ENCODE data around the gene ENTR1.
"Not testable (repeated sequence)": the region's sequence is repeated elsewhere in the genome, so short reads cannot be mapped to it uniquely, and the experiment has no call there.

Gene ENTR1

GRCh38 chr9:136438548-136439480, 28.4 kb upstream of the ENTR1 start:
- DNase-seq (ENCODE audit: low read depth in 1 of 2, low spot score in 1 of 2), result peak; percentile 18 to 36

- no peak for DNase-seq (ENCODE audit: low read depth in 1 of 2, low spot score in 1 of 2)
These were observed 27.6 kb upstream of the ENTR1 start for GRCh38 chr9:136437839-136438547.

GRCh38 chr9:136437430-136437829, 27.0 kb upstream of the ENTR1 start:
- DNase-seq (ENCODE audit: low read depth in 1 of 2, low spot score in 1 of 2), result no peak

GRCh38 chr9:136436055-136436634, 25.7 kb upstream of the ENTR1 start:
- DNase-seq (ENCODE audit: low read depth in 1 of 2, low spot score in 1 of 2), result no peak

- no peak for DNase-seq (ENCODE audit: low read depth in 1 of 2, low spot score in 1 of 2)
These were observed 24.3 kb upstream of the ENTR1 start for GRCh38 chr9:136434580-136435169.

GRCh38 chr9:136433849-136434579, 23.6 kb upstream of the ENTR1 start:
- DNase-seq (ENCODE audit: low read depth in 1 of 2, low spot score in 1 of 2), result no peak

GRCh38 chr9:136433043-136433715, 22.8 kb upstream of the ENTR1 start:
- DNase-seq (ENCODE audit: low read depth in 1 of 2, low spot score in 1 of 2), result no peak

GRCh38 chr9:136432591-136432990, 22.2 kb upstream of the ENTR1 start:
- no peak for DNase-seq (ENCODE audit: low read depth in 1 of 2, low spot score in 1 of 2)

GRCh38 chr9:136431782-136432350, 21.5 kb upstream of the ENTR1 start:
- no peak for DNase-seq (ENCODE audit: low read depth in 1 of 2, low spot score in 1 of 2)

GRCh38 chr9:136430588-136431234, 20.3 kb upstream of the ENTR1 start:
- DNase-seq (ENCODE audit: low read depth in 1 of 2, low spot score in 1 of 2), result no peak

- DNase-seq (ENCODE audit: low read depth in 1 of 2, low spot score in 1 of 2), result no peak
These were observed 19.5 kb upstream of the ENTR1 start for GRCh38 chr9:136429683-136430491.

- DNase-seq (ENCODE audit: low read depth in 1 of 2, low spot score in 1 of 2), result no peak
These were observed 18.7 kb upstream of the ENTR1 start for GRCh38 chr9:136429075-136429628.

GRCh38 chr9:136426787-136427186, 16.4 kb upstream of the ENTR1 start:
- DNase-seq (ENCODE audit: low read depth in 1 of 2, low spot score in 1 of 2), result no peak

GRCh38 chr9:136425367-136425766, 15.0 kb upstream of the ENTR1 start:
- DNase-seq (ENCODE audit: low read depth in 1 of 2, low spot score in 1 of 2), result not testable (repeated sequence)

- DNase-seq (ENCODE audit: low read depth in 1 of 2, low spot score in 1 of 2), result no peak
These were observed 14.4 kb upstream of the ENTR1 start for GRCh38 chr9:136424750-136425362.

GRCh38 chr9:136423432-136424146, 13.2 kb upstream of the ENTR1 start:
- no peak for DNase-seq (ENCODE audit: low read depth in 1 of 2, low spot score in 1 of 2)

GRCh38 chr9:136422876-136423275, 12.5 kb upstream of the ENTR1 start:
- DNase-seq (ENCODE audit: low read depth in 1 of 2, low spot score in 1 of 2), result no peak
